Measurements from ENCODE around the gene SSX2IP. TPM values are rescaled to one million over a fixed set of nuclear protein-coding genes. Genes with fewer than 3 reads are reported as not detected.

Gene SSX2IP
- total and polyA plus RNA-seq, 9 of the 15 experiments (the other 6 are each of a cell fraction or from before 2014, with no cell fraction given), result 20.6 to 96.7 (median 61.7) TPM

GRCh38 chr1:84632137-84632536, 58.1 kb downstream of the SSX2IP start:
- TF ChIP-seq CREBBP (IDR thresholded peaks at IDR 0.05; ENCODE audit: low read depth, low read length), result no peak
- no peak for TF ChIP-seq ZNF184 (CRISPR knock-in tag; IDR thresholded peaks at IDR 0.05)
- TF ChIP-seq TCF15 (CRISPR knock-in tag; IDR thresholded peaks at IDR 0.05), result no peak
- TF ChIP-seq, protein P1, sequence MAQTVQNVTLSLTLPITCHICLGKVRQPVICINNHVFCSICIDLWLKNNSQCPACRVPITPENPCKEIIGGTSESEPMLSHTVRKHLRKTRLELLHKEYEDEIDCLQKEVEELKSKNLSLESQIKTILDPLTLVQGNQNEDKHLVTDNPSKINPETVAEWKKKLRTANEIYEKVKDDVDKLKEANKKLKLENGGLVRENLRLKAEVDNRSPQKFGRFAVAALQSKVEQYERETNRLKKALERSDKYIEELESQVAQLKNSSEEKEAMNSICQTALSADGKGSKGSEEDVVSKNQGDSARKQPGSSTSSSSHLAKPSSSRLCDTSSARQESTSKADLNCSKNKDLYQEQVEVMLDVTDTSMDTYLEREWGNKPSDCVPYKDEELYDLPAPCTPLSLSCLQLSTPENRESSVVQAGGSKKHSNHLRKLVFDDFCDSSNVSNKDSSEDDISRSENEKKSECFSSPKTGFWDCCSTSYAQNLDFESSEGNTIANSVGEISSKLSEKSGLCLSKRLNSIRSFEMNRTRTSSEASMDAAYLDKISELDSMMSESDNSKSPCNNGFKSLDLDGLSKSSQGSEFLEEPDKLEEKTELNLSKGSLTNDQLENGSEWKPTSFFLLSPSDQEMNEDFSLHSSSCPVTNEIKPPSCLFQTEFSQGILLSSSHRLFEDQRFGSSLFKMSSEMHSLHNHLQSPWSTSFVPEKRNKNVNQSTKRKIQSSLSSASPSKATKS (CRISPR knock-in tag; IDR thresholded peaks at IDR 0.05), result no peak
- no peak for TF ChIP-seq HCFC1 (IDR thresholded peaks at IDR 0.05; ENCODE audit: low read depth, low read length)
- no peak for TF ChIP-seq SMARCA4 (IDR thresholded peaks at IDR 0.05)
- no peak for TF ChIP-seq BDP1 (IDR thresholded peaks at IDR 0.05; ENCODE audit: insufficient read depth, insufficient read length)
- TF ChIP-seq, protein P2, sequence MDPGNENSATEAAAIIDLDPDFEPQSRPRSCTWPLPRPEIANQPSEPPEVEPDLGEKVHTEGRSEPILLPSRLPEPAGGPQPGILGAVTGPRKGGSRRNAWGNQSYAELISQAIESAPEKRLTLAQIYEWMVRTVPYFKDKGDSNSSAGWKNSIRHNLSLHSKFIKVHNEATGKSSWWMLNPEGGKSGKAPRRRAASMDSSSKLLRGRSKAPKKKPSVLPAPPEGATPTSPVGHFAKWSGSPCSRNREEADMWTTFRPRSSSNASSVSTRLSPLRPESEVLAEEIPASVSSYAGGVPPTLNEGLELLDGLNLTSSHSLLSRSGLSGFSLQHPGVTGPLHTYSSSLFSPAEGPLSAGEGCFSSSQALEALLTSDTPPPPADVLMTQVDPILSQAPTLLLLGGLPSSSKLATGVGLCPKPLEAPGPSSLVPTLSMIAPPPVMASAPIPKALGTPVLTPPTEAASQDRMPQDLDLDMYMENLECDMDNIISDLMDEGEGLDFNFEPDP (CRISPR knock-in tag; IDR thresholded peaks at IDR 0.05), result no peak
- TF ChIP-seq HNRNPH1 (optimal IDR thresholded peaks at IDR 0.05; ENCODE audit: low read depth, low read length), result no peak
- no peak for TF ChIP-seq RBM15 (IDR thresholded peaks at IDR 0.05; ENCODE audit: insufficient read depth, low read length)
- TF ChIP-seq, protein P3, sequence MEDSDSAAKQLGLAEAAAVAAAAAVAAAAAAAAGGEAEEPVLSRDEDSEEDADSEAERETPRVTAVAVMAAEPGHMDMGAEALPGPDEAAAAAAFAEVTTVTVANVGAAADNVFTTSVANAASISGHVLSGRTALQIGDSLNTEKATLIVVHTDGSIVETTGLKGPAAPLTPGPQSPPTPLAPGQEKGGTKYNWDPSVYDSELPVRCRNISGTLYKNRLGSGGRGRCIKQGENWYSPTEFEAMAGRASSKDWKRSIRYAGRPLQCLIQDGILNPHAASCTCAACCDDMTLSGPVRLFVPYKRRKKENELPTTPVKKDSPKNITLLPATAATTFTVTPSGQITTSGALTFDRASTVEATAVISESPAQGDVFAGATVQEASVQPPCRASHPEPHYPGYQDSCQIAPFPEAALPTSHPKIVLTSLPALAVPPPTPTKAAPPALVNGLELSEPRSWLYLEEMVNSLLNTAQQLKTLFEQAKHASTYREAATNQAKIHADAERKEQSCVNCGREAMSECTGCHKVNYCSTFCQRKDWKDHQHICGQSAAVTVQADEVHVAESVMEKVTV (CRISPR knock-in tag; IDR thresholded peaks at IDR 0.05), result no peak
- no peak for TF ChIP-seq MED1 (CRISPR knock-in tag; IDR thresholded peaks at IDR 0.05; ENCODE audit: borderline replicate concordance)
- TF ChIP-seq ZNF561 (CRISPR knock-in tag; conservative IDR thresholded peaks at IDR 0.05), result no peak
- TF ChIP-seq HDAC1 (IDR thresholded peaks at IDR 0.05), result no peak
- TF ChIP-seq FOXK2 (conservative IDR thresholded peaks at IDR 0.05 in 1 of 2, IDR thresholded peaks at IDR 0.05 in 1 of 2; ENCODE audit: low read depth in 2 of 2), result no peak
- Histone ChIP-seq H3K4me3 (no peak overlapping the region), H3K27me3 (ENCODE audit: control insufficient read depth in 2 of 2, insufficient read depth in 2 of 2, low read length in 2 of 2) (no peaks in the 10 kb centered on the region), H2AFZ (ENCODE audit: low read depth, low read length) (no peak overlapping the region; the same call in 1 of the 2 replicates), H3K9ac (ENCODE audit: insufficient read depth in 1 of 2, low read depth in 2 of 2, low read length in 2 of 2) (no peak overlapping the region), H3K9me3 (replicated peaks; ENCODE audit: control insufficient read depth, insufficient read depth, low read depth, low read length) (no peaks in the 10 kb centered on the region), H4K20me1 (replicated peaks; ENCODE audit: control insufficient read depth, insufficient read depth, low read length) (no peaks in the 10 kb centered on the region), H3K4me2 (ENCODE audit: insufficient read depth, low read length) (no peak overlapping the region), H3K4me1 (replicated peaks in 1 of 2; ENCODE audit: control insufficient read depth in 2 of 2, insufficient read depth in 2 of 2, low read length in 2 of 2) (peaks cover 0 to 9% of the 10 kb centered on the region in 2 experiments; a peak in 3 of 5 replicates), H3K79me2 (ENCODE audit: control insufficient read depth, insufficient read depth, low read length) (no peaks in the 10 kb centered on the region), H3K27ac (ENCODE audit: extremely low read depth, low read depth, low read length) (no peak overlapping the region), H3K36me3 (ENCODE audit: control insufficient read depth, insufficient read depth, low read length) (no peaks in the 10 kb centered on the region), H3K9me1 (ENCODE audit: control insufficient read depth, insufficient read depth, low read length) (no peaks in the 10 kb centered on the region)
- ATAC-seq (peak; percentile 44; the same call in 1 of the 3 replicates), DNase-seq (ENCODE audit: extremely low read depth in 1 of 4, low spot score in 3 of 4) (no peak), FAIRE-seq (no peak)
- POLR2A ChIA-PET, result interaction anchor here (1.0 kb wide), 1 partner anchor 126 kb away, joined by 5 read pairs; the partner anchor contains the start of genes GNG5 and SPATA1
- CTCF ChIA-PET (ENCODE audit: low intra/inter-chr PET ratio), result no interaction called here
- BruUV-seq (replicated peaks), result no TSS peak
- in situ Hi-C loops (cut with MboI), result no loop called here
- WGBS (ENCODE audit: insufficient coverage, low coverage, missing lambda C conversion rate), result 59% methylated on average over 6 of the region's 6 CpGs
- intact Hi-C loops (cut with micrococcal nuclease), result no loop called here

Measured in K562 (cell line).